ENCODE results near the gene CARMIL1.

The CARMIL1 gene

DNA sequence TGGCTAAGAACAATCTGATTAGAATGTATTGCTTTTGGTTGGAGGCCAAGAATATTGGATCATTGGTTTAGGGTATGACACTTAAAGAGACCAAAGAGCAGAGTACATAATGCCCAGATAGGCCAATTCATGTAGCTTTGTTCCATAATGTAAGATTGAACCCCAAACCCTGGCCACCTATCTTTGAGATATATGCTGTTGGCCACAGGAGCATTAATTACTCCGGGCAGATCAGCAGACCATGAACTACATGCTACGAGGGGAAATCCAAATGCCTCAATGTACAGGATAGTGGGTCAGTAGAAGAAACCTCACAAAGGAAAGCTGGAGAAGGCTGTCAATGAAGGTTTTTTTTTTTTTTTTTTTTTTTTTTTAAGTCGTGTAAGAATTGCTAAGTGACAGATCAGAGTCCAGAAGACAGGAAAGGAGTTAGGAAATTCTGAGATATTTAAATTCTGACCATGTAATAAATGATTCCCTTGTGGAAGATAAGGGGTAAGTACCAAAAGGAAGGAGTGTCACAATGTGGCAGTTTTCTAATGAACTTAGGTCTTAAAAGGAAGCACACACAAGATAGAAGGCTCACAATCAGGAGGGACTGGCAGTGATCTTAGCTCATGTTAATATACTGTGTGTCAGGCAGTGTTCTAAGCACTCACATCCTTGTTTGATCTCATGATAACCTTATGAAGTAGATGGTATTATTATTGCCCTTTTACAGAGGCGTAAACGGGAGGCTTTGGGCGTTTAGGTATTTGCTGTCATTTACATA, 61.4 kb downstream of the CARMIL1 start:
- DNase-seq: no peak

DNA sequence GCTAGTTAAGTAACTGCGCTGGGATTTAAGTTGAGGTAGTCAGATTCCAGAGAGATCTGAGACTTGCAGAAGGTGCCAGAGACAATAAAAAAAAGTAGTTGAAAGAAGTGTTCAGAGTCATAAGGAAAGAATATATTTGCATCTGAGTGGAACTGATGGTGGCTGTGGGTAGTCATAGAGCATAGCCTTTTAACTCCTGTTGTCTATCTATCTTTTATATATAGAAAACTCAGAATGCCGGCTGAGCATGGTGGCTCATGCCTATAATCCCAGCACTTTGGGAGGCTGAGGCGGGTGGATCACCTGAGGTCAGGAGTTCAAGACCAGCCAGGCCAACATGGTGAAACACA, 62.0 kb downstream of the CARMIL1 start:
- DNase-seq: no peak

DNA sequence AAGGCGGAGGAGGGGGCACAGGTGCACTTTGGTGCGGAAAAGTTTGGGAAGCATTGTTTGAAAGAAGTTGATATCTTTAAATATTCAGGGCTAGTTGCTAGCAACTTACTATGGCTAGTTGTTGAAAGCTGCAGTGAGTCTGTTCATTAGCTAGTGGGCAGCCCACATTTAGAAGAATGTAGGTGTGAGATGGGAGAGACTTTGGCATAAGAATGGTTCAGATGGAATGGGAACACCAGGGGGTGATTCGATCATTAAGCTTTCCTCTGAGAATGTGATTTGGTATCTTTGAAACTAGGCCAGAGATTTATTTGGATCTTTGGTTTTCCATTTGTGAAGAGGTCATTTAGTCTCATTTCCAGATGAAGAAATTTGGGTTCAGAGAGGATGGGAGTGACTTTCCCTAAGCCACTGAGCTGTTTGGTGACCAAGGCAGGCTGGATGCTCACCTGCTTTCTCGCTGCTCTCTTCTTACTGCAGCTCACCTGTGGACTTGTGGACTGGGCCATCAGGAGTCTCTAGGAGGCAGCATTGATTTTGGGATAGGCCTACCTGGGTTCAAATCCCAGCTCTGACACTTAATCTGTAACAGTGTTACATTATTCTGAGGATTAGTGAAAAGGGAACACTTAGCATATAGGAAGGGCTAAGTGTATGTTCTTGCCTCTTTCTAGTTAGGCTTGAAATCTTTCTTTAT, 62.9 kb downstream of the CARMIL1 start:
- no peak for DNase-seq

GRCh38 chr6:25342802-25343201, 63.6 kb downstream of the CARMIL1 start:
- no peak for DNase-seq

DNA sequence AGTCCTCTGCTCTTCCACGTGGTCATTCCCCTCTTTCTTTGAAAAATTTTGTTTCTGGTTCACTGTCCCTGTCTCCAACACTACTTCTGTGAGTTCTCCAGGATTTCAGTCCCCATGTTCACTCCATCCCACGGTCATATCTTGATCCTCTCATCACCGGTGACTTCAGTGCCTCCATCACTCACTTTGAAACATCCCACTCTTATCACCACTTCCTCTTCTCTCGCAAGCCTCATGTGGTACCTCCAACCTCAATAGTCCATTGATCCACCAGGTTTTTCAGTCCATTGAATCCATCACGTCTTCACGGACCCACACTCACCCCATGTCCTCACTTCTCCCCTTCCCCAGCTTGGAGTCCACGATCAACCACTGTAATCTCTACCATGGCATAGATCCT, 64.8 kb downstream of the CARMIL1 start:
- no peak for DNase-seq

DNA sequence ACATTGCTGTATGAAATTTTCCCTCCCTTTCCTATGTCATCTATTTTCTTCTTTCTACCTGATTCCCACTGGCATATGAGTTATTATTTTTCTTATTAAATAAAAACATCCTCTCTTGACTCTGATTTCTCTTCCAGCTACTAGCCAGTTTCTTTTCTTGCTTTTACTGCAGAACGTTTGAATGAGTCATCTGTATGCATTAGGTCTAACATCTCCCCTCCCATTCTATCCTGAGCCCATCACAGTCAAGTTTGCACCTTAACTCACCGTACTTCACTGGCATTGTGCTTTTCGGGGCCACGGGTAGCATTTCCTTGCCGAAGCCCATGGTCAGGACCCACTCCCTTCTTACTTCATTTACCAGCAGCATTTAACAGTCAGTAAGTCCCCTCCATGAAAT, 65.7 kb downstream of the CARMIL1 start:
- DNase-seq: no peak

- no peak for DNase-seq
Measured at GRCh38 chr6:25346064-25346463, 66.9 kb downstream of the CARMIL1 start.

DNA sequence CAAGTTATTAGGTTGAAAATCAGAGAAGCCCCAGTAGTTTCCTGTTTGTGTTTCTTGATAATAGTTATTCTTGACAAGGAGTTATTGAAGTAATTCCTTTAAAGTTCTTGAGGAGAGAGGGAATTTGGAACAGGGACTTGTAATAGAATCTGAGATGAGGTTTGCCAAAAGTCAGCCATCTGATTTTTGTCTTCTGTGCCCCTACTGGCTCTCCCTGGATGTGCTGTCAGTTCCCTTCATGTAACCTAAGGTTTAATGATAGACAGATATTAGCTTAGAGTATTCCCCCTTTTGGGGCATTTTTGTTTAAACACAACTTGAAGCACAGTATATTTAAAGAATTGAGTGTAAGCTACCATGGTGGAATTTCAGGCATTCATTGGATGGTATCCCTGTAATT, 71.4 kb downstream of the CARMIL1 start:
- no peak for DNase-seq

GRCh38 chr6:25351485-25351884, 72.3 kb downstream of the CARMIL1 start:
- no peak for DNase-seq

DNA sequence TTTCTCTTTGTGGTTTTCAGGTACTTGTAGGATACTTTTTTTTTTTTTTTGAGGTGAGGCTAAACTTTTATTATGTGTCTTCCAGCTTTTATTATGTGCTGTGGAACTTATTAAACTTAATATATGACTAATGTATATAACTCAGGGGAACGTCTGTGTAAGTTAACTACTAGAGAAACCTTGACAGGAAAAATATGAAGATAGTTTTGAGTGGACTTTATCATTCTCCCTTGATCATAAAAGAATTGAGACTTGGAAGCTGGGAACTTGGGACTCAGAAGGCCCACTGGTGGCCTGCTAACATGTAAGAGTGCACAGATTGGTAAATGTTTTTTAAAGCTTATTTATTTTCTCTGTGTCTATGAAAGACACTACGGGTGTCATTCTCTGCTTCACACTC, 73.1 kb downstream of the CARMIL1 start:
- DNase-seq: no peak

- DNase-seq: no peak
Measured at GRCh38 chr6:25354078-25354932, 75.1 kb downstream of the CARMIL1 start.

GRCh38 chr6:25359191-25359861, 80.2 kb downstream of the CARMIL1 start:
- DNase-seq: no peak

DNA sequence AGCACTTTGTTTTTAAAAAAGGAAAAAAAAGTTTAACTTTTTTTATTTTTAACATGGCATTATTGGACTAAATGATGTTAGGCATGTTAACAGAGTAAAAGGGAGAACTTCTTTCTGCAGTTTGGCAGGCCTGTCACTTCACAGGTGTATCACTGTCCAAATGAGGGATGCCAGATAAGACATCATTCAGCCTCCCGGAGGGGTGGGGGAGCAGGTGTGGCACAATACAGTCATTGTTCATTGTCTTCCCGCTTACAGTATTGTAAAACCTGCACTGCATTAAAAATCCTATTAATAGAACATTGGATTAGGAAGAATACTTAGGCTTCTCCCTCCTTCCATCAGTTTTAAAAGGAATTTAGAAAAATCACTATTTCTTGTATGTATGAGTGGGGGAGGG, 80.7 kb downstream of the CARMIL1 start:
- DNase-seq: no peak

GRCh38 chr6:25360621-25361020, 81.4 kb downstream of the CARMIL1 start:
- no peak for DNase-seq

- DNase-seq: no peak
Measured at GRCh38 chr6:25363427-25363826, 84.3 kb downstream of the CARMIL1 start.

DNA sequence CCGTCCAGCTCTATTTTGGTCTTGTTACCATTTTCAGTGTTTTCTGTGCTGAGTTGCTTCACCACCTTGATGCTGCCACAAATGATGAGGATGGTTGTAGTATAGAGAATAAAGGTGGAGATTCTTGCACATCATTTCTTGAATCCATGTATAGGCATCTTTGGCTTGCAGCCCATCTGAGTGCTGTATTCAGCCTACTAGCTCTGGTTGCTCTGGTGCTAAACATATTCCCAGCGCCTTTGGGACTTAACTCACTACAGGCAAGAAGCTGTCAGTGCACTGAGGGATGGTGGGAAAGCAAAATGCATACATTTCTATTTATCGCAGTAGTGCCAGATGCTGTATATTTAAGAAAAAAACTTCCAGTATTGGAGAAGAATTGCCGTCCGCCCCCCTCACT, 86.0 kb downstream of the CARMIL1 start:
- no peak for DNase-seq

DNA sequence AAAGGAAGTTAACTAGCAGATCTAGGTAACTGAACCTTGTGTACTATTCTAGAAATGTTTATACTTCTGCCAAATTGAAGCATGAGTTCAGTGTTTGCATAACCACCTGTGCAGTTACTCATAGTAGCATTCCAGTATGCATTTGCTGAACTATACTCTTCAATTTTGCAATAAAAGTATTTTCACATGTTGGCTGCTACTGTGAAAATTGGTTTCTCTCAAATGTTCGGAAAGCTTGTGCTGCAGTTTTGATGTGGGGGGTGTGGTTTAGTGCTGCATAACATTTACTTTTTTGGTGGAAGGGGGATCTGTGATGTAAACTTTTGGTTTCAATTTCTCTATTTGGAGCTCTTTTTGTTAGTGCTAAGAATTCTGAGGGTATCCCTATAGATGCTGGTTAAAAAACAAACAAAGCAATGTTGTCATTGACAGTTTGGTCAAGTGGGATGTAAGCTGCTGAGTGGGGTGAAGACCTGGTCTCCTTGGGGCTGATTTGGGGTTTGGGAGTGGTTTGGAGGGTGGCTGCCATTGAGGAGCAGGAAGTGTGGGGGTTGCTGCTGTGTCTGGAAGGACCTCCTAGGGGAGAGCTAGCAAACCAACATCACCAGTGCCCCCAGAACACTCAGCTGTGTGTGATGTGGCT, 87.8 kb downstream of the CARMIL1 start:
- peak; percentile 53 for DNase-seq

DNA sequence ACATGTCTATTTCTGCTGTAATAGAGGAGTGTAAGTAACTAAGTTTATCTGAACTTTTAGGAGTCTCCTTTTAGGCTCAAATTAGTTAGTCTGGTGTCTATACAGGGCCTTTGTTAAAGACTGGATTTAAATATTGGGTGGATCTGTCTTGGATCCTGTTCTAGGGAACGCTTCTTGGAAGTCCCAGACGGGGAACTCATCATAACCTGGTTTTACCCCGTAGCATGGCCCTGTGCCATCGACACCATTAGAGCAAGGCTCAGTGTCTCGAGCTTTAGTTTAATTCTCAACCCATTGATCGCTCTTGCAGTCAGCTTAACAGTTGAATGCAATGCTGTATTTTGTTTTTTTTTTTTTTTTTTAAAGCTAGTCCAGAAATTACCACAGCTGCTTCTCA, 89.9 kb downstream of the CARMIL1 start:
- no peak for DNase-seq

- DNase-seq: no peak
Measured at GRCh38 chr6:25369433-25370177, 90.4 kb downstream of the CARMIL1 start.

- no peak for DNase-seq
Measured at GRCh38 chr6:25370178-25371036, 91.2 kb downstream of the CARMIL1 start.

DNA sequence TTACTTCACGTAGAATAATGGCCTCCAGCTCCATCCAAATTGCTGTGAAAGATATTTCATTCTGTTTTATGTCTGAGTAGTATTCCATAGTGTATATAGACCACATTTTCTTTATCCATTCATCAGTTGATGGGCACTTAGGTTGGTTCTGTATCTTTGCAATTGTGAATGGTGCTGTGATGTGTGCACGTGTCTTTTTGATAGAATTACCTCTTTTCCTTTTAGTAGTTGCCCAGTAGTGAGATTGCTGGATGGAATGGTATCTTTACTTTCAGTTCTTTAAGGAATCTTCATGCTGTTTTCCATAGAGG, 91.8 kb downstream of the CARMIL1 start:
- no peak for DNase-seq
